H1 (cell line): ENCODE results near the gene PLXNA4. TPM values are rescaled to one million over a fixed set of nuclear protein-coding genes. Genes with fewer than 3 reads are reported as not detected.

ENCODE experiments used
- CTCF ChIA-PET: fragments of 300-600 bp; sonication (Branson Sonifier 250); formaldehyde crosslinking; loops from one replicate; lab custom pipeline; 2021; ENCODE audit not compliant: partially characterized antibody; lab: Charles Lee
- POLR2A ChIA-PET: fragments of 300-600 bp; sonication (Branson Sonifier 250); formaldehyde crosslinking; loops from one replicate; lab custom pipeline; 2021; ENCODE audit warnings: inconsistent platforms; ENCODE audit not compliant: partially characterized antibody; lab: Charles Lee
- DNase-seq, 2 experiments: peaks; one replicate each; pipeline versions ENCODE4 v3.0.0 to v3.0.0-alpha.2; 2010 to 2022; ENCODE audit warnings: low spot score in 2 of 2, low read depth in 1 of 2, mixed read lengths in 1 of 2
- FAIRE-seq: peaks from 2 replicates; lab custom pipeline; 2011; peaks lifted over from hg19 to GRCh38; lab: Jason Lieb, UNC
- H2AFZ ChIP-seq: 2 replicates; pipeline ENCODE4 v1.8.1; 2012; ENCODE audit warnings: low read length, inconsistent platforms
- H2AK5ac ChIP-seq: 2 replicates; pipeline ENCODE4 v1.6.1; 2013; ENCODE audit warnings: low read depth, low read length
- H2BK120ac ChIP-seq: replicated peaks from 2 replicates; pipeline ENCODE3; 2013; ENCODE audit warnings: low read depth, low read length, inconsistent platforms
- H2BK12ac ChIP-seq: 2 replicates; pipeline ENCODE4 v1.6.1; 2013; ENCODE audit warnings: low read depth, low read length
- H2BK15ac ChIP-seq: 2 replicates; pipeline ENCODE4 v1.6.1; 2013; ENCODE audit warnings: low read length
- H2BK20ac ChIP-seq: 2 replicates; pipeline ENCODE4 v1.6.1; 2013; ENCODE audit warnings: low read length
- H2BK5ac ChIP-seq: 2 replicates; pipeline ENCODE4 v1.6.1; 2013; ENCODE audit warnings: low read depth, low read length
- H3K14ac ChIP-seq: 2 replicates; pipeline ENCODE4 v1.6.1; 2013; ENCODE audit warnings: inconsistent platforms; ENCODE audit not compliant: insufficient read length
- H3K18ac ChIP-seq: 2 replicates; pipeline ENCODE4 v1.6.1; 2013; ENCODE audit warnings: low read length; ENCODE audit errors: extremely low read depth
- H3K23ac ChIP-seq: 2 replicates; pipeline ENCODE4 v1.6.1; 2013; ENCODE audit warnings: inconsistent platforms; ENCODE audit not compliant: insufficient read length
- H3K23me2 ChIP-seq: 2 replicates; pipeline ENCODE4 v1.6.1; 2013; ENCODE audit warnings: low read depth, low read length
- H3K27ac ChIP-seq: 2 replicates; pipeline ENCODE4 v1.6.1; 2011; ENCODE audit warnings: low read depth, low read length, inconsistent platforms
- H3K27me3 ChIP-seq, 4 experiments: replicated peaks in 1 of 4; 1 replicate in 1 of 4; 2 replicates in 3 of 4; pipeline versions ENCODE4 v1.6.1 to v1.8.1; 2011 to 2013; ENCODE audit warnings: low read length in 3 of 4, mild to moderate bottlenecking in 3 of 4, inconsistent platforms in 2 of 4, mixed read lengths in 2 of 4, moderate library complexity in 1 of 4; ENCODE audit not compliant: control insufficient read depth in 3 of 4, insufficient read depth in 3 of 4; ENCODE audit errors: extremely low read depth in 1 of 4
- H3K36me3 ChIP-seq, 4 experiments: 2 replicates each; pipeline versions ENCODE4 v1.6.1 to v1.8.1; 2011 to 2013; ENCODE audit warnings: mild to moderate bottlenecking in 4 of 4, low read length in 3 of 4, moderate library complexity in 2 of 4, control low read depth in 1 of 4, inconsistent platforms in 1 of 4; ENCODE audit not compliant: insufficient read depth in 4 of 4, control insufficient read depth in 2 of 4
- H3K4ac ChIP-seq: replicated peaks from 2 replicates; pipeline ENCODE3; 2013; ENCODE audit warnings: low read length, low read depth, mixed read lengths, inconsistent platforms; ENCODE audit not compliant: insufficient read length
- H3K4me1 ChIP-seq, 4 experiments: replicated peaks in 1 of 4; 1 replicate in 1 of 4; 2 replicates in 3 of 4; pipeline versions ENCODE4 v1.6.1 to v1.8.1; 2011 to 2013; ENCODE audit warnings: low read length in 3 of 4, inconsistent platforms in 2 of 4, mixed read lengths in 1 of 4; ENCODE audit not compliant: insufficient read depth in 4 of 4, control insufficient read depth in 3 of 4
- H3K4me2 ChIP-seq, 2 experiments: 2 replicates each; pipeline versions ENCODE4 v1.6.1 to v1.8.1; 2011 to 2013; ENCODE audit warnings: low read depth in 2 of 2, low read length in 2 of 2, control low read depth in 1 of 2, inconsistent platforms in 1 of 2, mild to moderate bottlenecking in 1 of 2; ENCODE audit not compliant: insufficient read depth in 1 of 2
- H3K4me3 ChIP-seq, 4 experiments: fragments of 200-600, 300-600 bp in 1 of 4; sonication (generic), shearing (Covaris generic), sonication (Bioruptor Twin) in 1 of 4; 2 replicates each; pipeline versions ENCODE4 v1.5.1 to v1.8.1; 2011 to 2016; ENCODE audit warnings: low read length in 4 of 4, low read depth in 3 of 4, control low read depth in 2 of 4, inconsistent platforms in 2 of 4, mild to moderate bottlenecking in 2 of 4, mixed read lengths in 1 of 4, moderate library complexity in 1 of 4; ENCODE audit not compliant: insufficient read depth in 2 of 4; ENCODE audit errors: extremely low read depth in 1 of 4
- H3K56ac ChIP-seq: replicated peaks from 2 replicates; pipeline ENCODE3; 2013; ENCODE audit warnings: low read depth, mild to moderate bottlenecking, mixed read lengths, low read length, inconsistent platforms; ENCODE audit not compliant: insufficient read length
- H3K79me1 ChIP-seq: 2 replicates; pipeline ENCODE4 v1.6.1; 2013; ENCODE audit warnings: low read depth, low read length, control low read depth
- H3K79me2 ChIP-seq, 2 experiments: 2 replicates each; pipeline versions ENCODE4 v1.6.1 to v1.8.1; 2012 to 2013; ENCODE audit warnings: low read length in 2 of 2, mild to moderate bottlenecking in 2 of 2, inconsistent platforms in 1 of 2; ENCODE audit not compliant: insufficient read depth in 2 of 2, control insufficient read depth in 1 of 2
- H3K9ac ChIP-seq, 4 experiments: replicated peaks in 1 of 4; 1 replicate in 1 of 4; 2 replicates in 3 of 4; pipeline versions ENCODE4 v1.6.1 to v1.8.1; 2011 to 2013; ENCODE audit warnings: low read depth in 3 of 4, low read length in 3 of 4, control low read depth in 2 of 4, mild to moderate bottlenecking in 2 of 4, moderate library complexity in 2 of 4, inconsistent platforms in 1 of 4; ENCODE audit errors: extremely low read depth in 1 of 4
- H3K9me3 ChIP-seq, 2 experiments: 2 replicates each; pipeline versions ENCODE4 v1.6.1 to v1.8.1; 2012 to 2013; ENCODE audit warnings: mild to moderate bottlenecking in 2 of 2, moderate library complexity in 2 of 2, control low read depth in 1 of 2, inconsistent platforms in 1 of 2, low read depth in 1 of 2, low read length in 1 of 2, mixed read lengths in 1 of 2; ENCODE audit not compliant: insufficient read depth in 2 of 2
- H4K20me1 ChIP-seq, 2 experiments: replicated peaks in 1 of 2; 2 replicates each; pipeline versions ENCODE3 to v1.8.1; 2011 to 2013; ENCODE audit warnings: inconsistent platforms in 2 of 2, low read length in 2 of 2, mild to moderate bottlenecking in 1 of 2; ENCODE audit not compliant: insufficient read depth in 2 of 2, control insufficient read depth in 1 of 2
- H4K5ac ChIP-seq: 2 replicates; pipeline ENCODE4 v1.6.1; 2013; ENCODE audit warnings: low read length, low read depth, mixed read lengths, inconsistent platforms; ENCODE audit not compliant: insufficient read length
- H4K8ac ChIP-seq: 2 replicates; pipeline ENCODE4 v1.8.0; 2013; ENCODE audit warnings: mild to moderate bottlenecking, moderate library complexity, low read length, inconsistent platforms; ENCODE audit not compliant: insufficient read depth; ENCODE audit errors: extremely low read depth
- H4K91ac ChIP-seq: replicated peaks from 2 replicates; pipeline ENCODE3; 2013; ENCODE audit warnings: low read length, mixed read lengths, inconsistent platforms; ENCODE audit not compliant: insufficient read length
- SP1 ChIP-seq: IDR thresholded peaks from 2 replicates; pipeline ENCODE4 v1.6.1; 2011; ENCODE audit warnings: low read depth, low read length
- WGBS, 2 experiments: shearing (Covaris generic) in 1 of 2; methylation state at CpG; one replicate each; pipeline versions ENCODE4 v1.1.6 to v1.1.7; 2013 to 2015; ENCODE audit warnings: low lambda C conversion rate in 2 of 2, mixed read lengths in 2 of 2, inconsistent platforms in 1 of 2, low coverage in 1 of 2, missing lambda C conversion rate in 1 of 2; ENCODE audit not compliant: insufficient replicate concordance in 2 of 2, insufficient coverage in 1 of 2, insufficient read length in 1 of 2; ENCODE audit errors: extremely low coverage in 1 of 2, missing lambda C conversion rate in 1 of 2; 5-methylcytosine and 5-hydroxymethylcytosine counted together
- polyA plus RNA-seq, 7 experiments: library from polyadenylated mRNA; depleted of rRNA in 3 of 7; stranded (reverse) in 5 of 7; unstranded in 2 of 7; fragments of >200 nt in 5 of 7; fragments of 200-250 nt in 2 of 7; gene quantifications; 1 replicate in 5 of 7; 2 replicates in 1 of 7; 4 replicates in 1 of 7; pipeline versions ENCODE4 v1.2.1 to v1.2.3, GENCODE V29; 2011 to 2013; ENCODE audit warnings: missing spikeins in 2 of 7, mixed read lengths in 2 of 7
- total RNA-seq: library from RNA; stranded (reverse); fragmentation: NEBNext Ultra II Directional; extraction: Animal tissue kit (Norgen Biotek cat#: 25700); gene quantifications from 2 replicates; pipeline ENCODE4 v1.2.1, GENCODE V29; 2021

Gene PLXNA4
- total and polyA plus RNA-seq, 2 of the 8 experiments (the other 6 are each of a cell fraction or from before 2014, with no cell fraction given) = 0.76 to 0.79 TPM

DNA sequence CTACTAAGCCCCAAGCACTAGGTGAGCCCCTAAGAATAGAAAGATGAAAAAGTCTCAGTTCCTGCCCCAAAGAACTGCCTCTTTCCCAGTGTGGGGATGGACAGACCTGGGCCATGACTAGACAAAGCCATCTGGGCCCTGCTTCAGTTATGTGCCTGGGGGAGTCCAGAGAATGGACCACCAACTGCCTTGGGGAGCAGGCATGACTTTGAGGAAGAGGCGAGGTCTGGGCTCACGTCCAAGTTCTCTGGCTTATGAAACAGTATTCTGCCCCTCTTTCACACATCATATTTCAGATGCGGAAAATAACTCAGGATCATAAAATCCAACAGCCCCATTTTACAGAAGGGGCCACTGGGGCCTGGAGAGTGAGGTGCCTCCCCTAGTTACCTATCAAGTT, 80.3 kb downstream of the PLXNA4 start:
- Histone ChIP-seq H3K56ac (no peak overlapping the region), H2BK15ac (no peak overlapping the region), H3K9me3 (no peaks in the 10 kb centered on the region), H2BK5ac (no peak overlapping the region), H3K14ac (no peak overlapping the region), H3K36me3 (no peaks in the 10 kb centered on the region), H3K4me3 (no peak overlapping the region), H3K79me1 (no peaks in the 10 kb centered on the region), H2BK20ac (no peak overlapping the region), H3K4ac (no peak overlapping the region), H3K4me2 (no peak overlapping the region), H4K8ac (no peak overlapping the region), H2AFZ (no peak overlapping the region), H3K27ac (no peak overlapping the region), H3K79me2 (no peaks in the 10 kb centered on the region), H2BK120ac (no peak overlapping the region), H4K91ac (no peak overlapping the region), H3K27me3 (no peaks in the 10 kb centered on the region; a peak in 1 of 7 replicates), H4K20me1 (no peaks in the 10 kb centered on the region), H3K23me2 (peaks cover 3% of the 10 kb centered on the region; the same call in 1 of the 2 replicates), H2BK12ac (no peak overlapping the region), H3K18ac (no peak overlapping the region), H3K4me1 (no peaks in the 10 kb centered on the region), H3K9ac (no peak overlapping the region), H3K23ac (no peak overlapping the region), H2AK5ac (no peak overlapping the region), H4K5ac (no peak overlapping the region)
- no peak for DNase-seq
- ChIA-PET CTCF (interaction anchor here (0.9 to 1.5 kb wide), 4 partner anchors 12 to 62 kb away, joined by 3 to 9 read pairs (median 4); no protein-coding TSS in a partner anchor), POLR2A (no interaction called here)
- WGBS, 2 experiments = 80% methylated on average over 3 of the region's 3 CpGs; no CpG with 5 or more reads in 1 of the 2 experiments
- FAIRE-seq = no peak
- no peak for TF ChIP-seq SP1
